OCI-LY1 (cell line): ENCODE measurements around the gene TRPM3.

ENCODE experiments used
- H2AFZ ChIP-seq: fragments of 200-600 bp; sonication (generic), shearing (Covaris generic); 2 replicates; pipeline ENCODE4 v1.6.0; 2014; ENCODE audit warnings: antibody characterized with exemption, mild to moderate bottlenecking, low read length
- H3F3A ChIP-seq: fragments of 200-600 bp; sonication (generic), shearing (Covaris generic); 2 replicates; pipeline ENCODE4 v1.6.0; 2014; ENCODE audit warnings: mild to moderate bottlenecking, antibody characterized with exemption, low read length, moderate library complexity; ENCODE audit not compliant: insufficient read depth
- H3K27ac ChIP-seq: fragments of 200-600 bp; sonication (generic); 2 replicates; pipeline ENCODE4 v1.5.1; 2014; ENCODE audit warnings: low read length, mixed run types, mild to moderate bottlenecking, low read depth; ENCODE audit not compliant: poor library complexity, severe bottlenecking
- H3K27me3 ChIP-seq: fragments of 200-600 bp; sonication (generic); 2 replicates; pipeline ENCODE4 v1.6.0; 2014; ENCODE audit warnings: antibody characterized with exemption, mild to moderate bottlenecking, low read length, moderate library complexity; ENCODE audit not compliant: insufficient read depth
- H3K36me3 ChIP-seq: fragments of 200-600 bp; sonication (generic); 2 replicates; pipeline ENCODE4 v1.6.1; 2014; ENCODE audit warnings: mild to moderate bottlenecking, antibody characterized with exemption, low read length, moderate library complexity, mixed read lengths; ENCODE audit not compliant: insufficient read depth
- H3K4me1 ChIP-seq: fragments of 200-600 bp; sonication (generic); 2 replicates; pipeline ENCODE4 v1.5.1; 2014; ENCODE audit warnings: mild to moderate bottlenecking, low read length, moderate library complexity; ENCODE audit not compliant: insufficient read depth, severe bottlenecking
- H3K4me2 ChIP-seq: fragments of 200-600 bp; sonication (generic), shearing (Covaris generic); 2 replicates; pipeline ENCODE4 v1.6.1; 2014; ENCODE audit warnings: low read length
- H3K4me3 ChIP-seq: fragments of 200-600 bp; sonication (generic); 2 replicates; pipeline ENCODE4 v1.5.1; 2014; ENCODE audit warnings: low read length, low read depth, mild to moderate bottlenecking, mixed read lengths; ENCODE audit not compliant: poor library complexity, severe bottlenecking
- H3K79me2 ChIP-seq: fragments of 200-600 bp; shearing (Covaris generic); 2 replicates; pipeline ENCODE4 v1.6.1; 2016; ENCODE audit warnings: mixed run types, low read length, mixed read lengths; ENCODE audit not compliant: insufficient read depth
- H3K9ac ChIP-seq: fragments of 200-600 bp; sonication (generic), shearing (Covaris generic); 2 replicates; pipeline ENCODE4 v1.6.1; 2014; ENCODE audit warnings: mild to moderate bottlenecking, low read length, mixed read lengths
- H3K9me2 ChIP-seq: fragments of 200-600 bp; sonication (generic), shearing (Covaris generic); 2 replicates; pipeline ENCODE4 v1.6.1; 2014; ENCODE audit warnings: low read depth, mild to moderate bottlenecking, low read length, mixed read lengths
- H3K9me3 ChIP-seq: fragments of 200-600 bp; shearing (Covaris generic); 2 replicates; pipeline ENCODE4 v1.6.1; 2014; ENCODE audit warnings: low read length, mixed read lengths
- H4K20me1 ChIP-seq: fragments of 200-600 bp; sonication (generic), shearing (Covaris generic); 2 replicates; pipeline ENCODE4 v1.6.0; 2016; ENCODE audit warnings: mild to moderate bottlenecking, low read length; ENCODE audit not compliant: insufficient read depth
- EZH2 ChIP-seq: fragments of 200-600 bp; sonication (generic), shearing (Covaris generic); IDR thresholded peaks from 2 replicates; pipeline ENCODE4 v1.8.0; 2017; ENCODE audit warnings: borderline replicate concordance, mixed run types, mild to moderate bottlenecking, antibody characterized with exemption, low read length, moderate library complexity, mixed read lengths
- TF ChIP-seq, protein P1 (sequence below): fragments of 200-600 bp; sonication (generic), shearing (Covaris generic); IDR thresholded peaks from 2 replicates; pipeline ENCODE4 v1.5.1; 2017; ENCODE audit warnings: mild to moderate bottlenecking, antibody characterized with exemption, low read length, moderate library complexity, mixed read lengths

The TRPM3 gene

DNA sequence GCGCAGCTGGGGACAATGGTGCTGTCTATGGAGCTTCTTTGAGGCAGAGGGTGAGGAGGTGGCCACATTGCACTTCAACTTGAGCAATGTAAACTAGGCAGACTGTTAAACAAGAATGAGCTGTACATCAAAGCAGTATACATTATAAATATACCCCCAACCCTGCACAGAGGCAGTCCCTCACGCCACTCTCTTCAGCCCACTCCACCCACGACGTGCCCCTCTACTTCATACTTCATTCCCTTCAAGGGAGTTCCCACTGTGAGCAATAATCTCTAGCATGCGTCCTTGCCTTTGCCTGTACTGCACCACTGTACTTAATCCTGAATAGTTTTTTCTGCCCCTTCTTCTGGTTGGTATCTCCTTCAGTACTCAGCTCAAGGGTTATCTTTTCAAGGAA lies 14.4 kb downstream of the TRPM3 start:
- Histone ChIP-seq H3K4me3 (no peak overlapping the region), H3K9me3 (no peaks in the 10 kb centered on the region), H3F3A (no peaks in the 10 kb centered on the region), H3K36me3 (no peaks in the 10 kb centered on the region), H4K20me1 (no peaks in the 10 kb centered on the region), H3K9me2 (no peaks in the 10 kb centered on the region), H3K79me2 (no peaks in the 10 kb centered on the region), H3K27me3 (no peaks in the 10 kb centered on the region), H3K4me1 (no peaks in the 10 kb centered on the region), H3K9ac (no peak overlapping the region), H3K27ac (no peak overlapping the region), H2AFZ (no peak overlapping the region), H3K4me2 (no peak overlapping the region)
- TF ChIP-seq, protein P1, sequence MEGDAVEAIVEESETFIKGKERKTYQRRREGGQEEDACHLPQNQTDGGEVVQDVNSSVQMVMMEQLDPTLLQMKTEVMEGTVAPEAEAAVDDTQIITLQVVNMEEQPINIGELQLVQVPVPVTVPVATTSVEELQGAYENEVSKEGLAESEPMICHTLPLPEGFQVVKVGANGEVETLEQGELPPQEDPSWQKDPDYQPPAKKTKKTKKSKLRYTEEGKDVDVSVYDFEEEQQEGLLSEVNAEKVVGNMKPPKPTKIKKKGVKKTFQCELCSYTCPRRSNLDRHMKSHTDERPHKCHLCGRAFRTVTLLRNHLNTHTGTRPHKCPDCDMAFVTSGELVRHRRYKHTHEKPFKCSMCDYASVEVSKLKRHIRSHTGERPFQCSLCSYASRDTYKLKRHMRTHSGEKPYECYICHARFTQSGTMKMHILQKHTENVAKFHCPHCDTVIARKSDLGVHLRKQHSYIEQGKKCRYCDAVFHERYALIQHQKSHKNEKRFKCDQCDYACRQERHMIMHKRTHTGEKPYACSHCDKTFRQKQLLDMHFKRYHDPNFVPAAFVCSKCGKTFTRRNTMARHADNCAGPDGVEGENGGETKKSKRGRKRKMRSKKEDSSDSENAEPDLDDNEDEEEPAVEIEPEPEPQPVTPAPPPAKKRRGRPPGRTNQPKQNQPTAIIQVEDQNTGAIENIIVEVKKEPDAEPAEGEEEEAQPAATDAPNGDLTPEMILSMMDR = no peak
- TF ChIP-seq EZH2 = no peak

- no peak overlapping the region for H3K4me2 ChIP-seq
- H3K79me2 ChIP-seq = no peaks in the 10 kb centered on the region
- no peak overlapping the region for H2AFZ ChIP-seq
- no peaks in the 10 kb centered on the region for H4K20me1 ChIP-seq
- H3K36me3 ChIP-seq = no peaks in the 10 kb centered on the region
- H3K9me2 ChIP-seq = no peaks in the 10 kb centered on the region
- H3F3A ChIP-seq = no peaks in the 10 kb centered on the region
- H3K4me3 ChIP-seq = no peak overlapping the region
- no peaks in the 10 kb centered on the region for H3K4me1 ChIP-seq
- H3K27ac ChIP-seq = no peak overlapping the region
- TF ChIP-seq, protein P1 = no peak
- TF ChIP-seq EZH2 = no peak
- no peaks in the 10 kb centered on the region for H3K27me3 ChIP-seq
- no peaks in the 10 kb centered on the region for H3K9me3 ChIP-seq
- no peak overlapping the region for H3K9ac ChIP-seq
Measured at GRCh38 chr9:71105192-71105591, 16.2 kb downstream of the TRPM3 start.

DNA sequence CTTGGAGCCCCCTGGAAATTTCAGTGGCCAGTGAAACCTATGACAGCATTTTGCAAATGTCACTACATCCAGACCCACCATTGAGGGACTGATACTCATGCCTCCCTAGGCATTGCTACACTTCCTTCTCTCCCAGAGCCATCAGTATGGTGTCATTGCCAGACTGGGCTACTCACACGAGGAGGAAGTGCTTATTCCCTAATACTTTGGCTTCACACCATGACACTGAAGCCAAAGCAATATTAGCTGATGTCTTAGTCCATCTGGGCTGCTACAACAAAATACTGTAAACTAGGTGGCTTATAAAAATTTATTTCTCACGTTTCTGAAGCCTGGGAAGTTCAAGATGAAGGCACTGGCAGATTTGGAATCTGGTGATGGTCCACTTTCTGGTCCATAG lies 22.6 kb downstream of the TRPM3 start:
- H3K27ac ChIP-seq = no peak overlapping the region
- H3K27me3 ChIP-seq = no peaks in the 10 kb centered on the region
- no peaks in the 10 kb centered on the region for H3K36me3 ChIP-seq
- H3K4me2 ChIP-seq = no peak overlapping the region
- no peaks in the 10 kb centered on the region for H4K20me1 ChIP-seq
- H3K79me2 ChIP-seq = no peaks in the 10 kb centered on the region
- H3K4me3 ChIP-seq = no peak overlapping the region
- H3K4me1 ChIP-seq = no peaks in the 10 kb centered on the region
- no peaks in the 10 kb centered on the region for H3K9me2 ChIP-seq
- H3F3A ChIP-seq = no peaks in the 10 kb centered on the region
- H3K9ac ChIP-seq = no peak overlapping the region
- TF ChIP-seq, protein P1 = no peak
- no peak overlapping the region for H2AFZ ChIP-seq
- no peaks in the 10 kb centered on the region for H3K9me3 ChIP-seq
